ENCODE data around the gene GAS5.

GAS5 gene

GRCh38 chr1:173903827-173904531, 36.2 kb upstream of the GAS5 start:
- Mint-ChIP-seq H3K27ac (no peak overlapping the region), H3K36me3 (ENCODE audit: low read depth) (peaks cover 5% of the 10 kb centered on the region), H3K4me3 (no peak overlapping the region), H3K27me3 (ENCODE audit: low read depth, poor library complexity) (no peaks in the 10 kb centered on the region), H3K4me1 (peaks cover 7% of the 10 kb centered on the region), H3K9me3 (no peaks in the 10 kb centered on the region)
- TF ChIP-seq CTCF (IDR thresholded peaks at IDR 0.05): no peak
- DNase-seq: no peak

GRCh38 chr1:173900992-173901391, 33.2 kb upstream of the GAS5 start:
- TF ChIP-seq CTCF (IDR thresholded peaks at IDR 0.05): no peak
- no peak for DNase-seq
- H3K36me3 Mint-ChIP-seq (ENCODE audit: low read depth): no peaks in the 10 kb centered on the region
- H3K4me1 Mint-ChIP-seq: no peaks in the 10 kb centered on the region
- H3K27me3 Mint-ChIP-seq (ENCODE audit: low read depth, poor library complexity): no peaks in the 10 kb centered on the region
- no peaks in the 10 kb centered on the region for H3K9me3 Mint-ChIP-seq
- no peak overlapping the region for H3K4me3 Mint-ChIP-seq
- H3K27ac Mint-ChIP-seq: no peak overlapping the region

- Mint-ChIP-seq H3K4me1 (no peaks in the 10 kb centered on the region), H3K27ac (no peak overlapping the region)
These were observed 32.6 kb upstream of the GAS5 start for GRCh38 chr1:173900427-173900826.

GRCh38 chr1:173894189-173894588, 26.4 kb upstream of the GAS5 start:
- no peak overlapping the region for H3K4me3 Mint-ChIP-seq
- no peaks in the 10 kb centered on the region for H3K4me1 Mint-ChIP-seq
- no peak for TF ChIP-seq CTCF (IDR thresholded peaks at IDR 0.05)
- no peak overlapping the region for H3K27ac Mint-ChIP-seq
- DNase-seq: no peak
- peaks cover 4% of the 10 kb centered on the region for H3K36me3 Mint-ChIP-seq (ENCODE audit: low read depth)
- H3K9me3 Mint-ChIP-seq: no peaks in the 10 kb centered on the region
- no peaks in the 10 kb centered on the region for H3K27me3 Mint-ChIP-seq (ENCODE audit: low read depth, poor library complexity)

More at GRCh38 chr1:173900427-173900826, 32.6 kb upstream of the GAS5 start:
- H3K4me3 Mint-ChIP-seq: no peak overlapping the region
- H3K9me3 Mint-ChIP-seq: no peaks in the 10 kb centered on the region
- no peak for TF ChIP-seq CTCF (IDR thresholded peaks at IDR 0.05)
- H3K27me3 Mint-ChIP-seq (ENCODE audit: low read depth, poor library complexity): no peaks in the 10 kb centered on the region
- no peaks in the 10 kb centered on the region for H3K36me3 Mint-ChIP-seq (ENCODE audit: low read depth)
- no peak for DNase-seq

GRCh38 chr1:173893611-173894010, 25.8 kb upstream of the GAS5 start:
- TF ChIP-seq CTCF (IDR thresholded peaks at IDR 0.05): no peak
- Mint-ChIP-seq H3K4me3 (no peak overlapping the region), H3K27ac (no peak overlapping the region), H3K27me3 (ENCODE audit: low read depth, poor library complexity) (no peaks in the 10 kb centered on the region), H3K36me3 (ENCODE audit: low read depth) (peaks cover 4% of the 10 kb centered on the region), H3K9me3 (no peaks in the 10 kb centered on the region), H3K4me1 (no peaks in the 10 kb centered on the region)
- DNase-seq: no peak

- Mint-ChIP-seq H3K27ac (peak overlapping the region; percentile 50), H3K4me3 (no peak overlapping the region), H3K9me3 (no peaks in the 10 kb centered on the region), H3K4me1 (no peaks in the 10 kb centered on the region), H3K36me3 (ENCODE audit: low read depth) (peaks cover 23% of the 10 kb centered on the region), H3K27me3 (ENCODE audit: low read depth, poor library complexity) (no peaks in the 10 kb centered on the region)
- TF ChIP-seq CTCF (IDR thresholded peaks at IDR 0.05): no peak
- no peak for DNase-seq
These were observed 22.1 kb upstream of the GAS5 start for GRCh38 chr1:173889885-173890284.

All from nephron progenitor cell (in vitro differentiated cells).